ENCODE results near the gene USHBP1. TPM values are rescaled to one million over a fixed set of nuclear protein-coding genes. Genes with fewer than 3 reads are reported as not detected.

USHBP1 gene
- total and polyA plus RNA-seq, 2 experiments from 2014 or later, result not detected

- H3K27ac ChIP-seq, result no peak overlapping the region
- H3K4me1 ChIP-seq (ENCODE audit: insufficient read depth), result no peaks in the 10 kb centered on the region
- H3K79me2 ChIP-seq (ENCODE audit: insufficient read depth), result no peaks in the 10 kb centered on the region
- H3K9me2 ChIP-seq (ENCODE audit: insufficient read depth), result no peaks in the 10 kb centered on the region
- in situ Hi-C loops (cut with MboI), result no loop called here
- no peaks in the 10 kb centered on the region for H3K9me3 ChIP-seq (ENCODE audit: low read depth)
- H3K36me3 ChIP-seq (ENCODE audit: low read depth), result no peaks in the 10 kb centered on the region
- no peaks in the 10 kb centered on the region for H3K27me3 ChIP-seq (replicated peaks; ENCODE audit: insufficient read depth)
- no peak for DNase-seq
- no peak overlapping the region for H3K4me3 ChIP-seq
- H3K9ac ChIP-seq, result no peak overlapping the region
- H4K20me1 ChIP-seq (ENCODE audit: insufficient read depth), result no peaks in the 10 kb centered on the region
- TF ChIP-seq EZH2phosphoT487 (IDR thresholded peaks at IDR 0.05; ENCODE audit: insufficient read depth, low read depth) (no peak), EZH2 (IDR thresholded peaks at IDR 0.05; ENCODE audit: insufficient read depth, poor library complexity, severe bottlenecking) (no peak)
- no peaks in the 10 kb centered on the region for H3F3A ChIP-seq (ENCODE audit: insufficient read depth)
- H2AFZ ChIP-seq, result no peak overlapping the region
- WGBS, 2 experiments (ENCODE audit: low coverage in 1 of 2, low lambda C conversion rate in 2 of 2, missing lambda C conversion rate in 2 of 2), result 55 to 61% methylated on average over 3 of the region's 3 CpGs
- no peak overlapping the region for H3K4me2 ChIP-seq (ENCODE audit: unreplicated experiment)
These were observed 8.4 kb downstream of the USHBP1 start for GRCh38 chr19:17256130-17256529.

- Histone ChIP-seq H3K4me3 (no peak overlapping the region), H3K27me3 (replicated peaks; ENCODE audit: insufficient read depth) (no peaks in the 10 kb centered on the region), H3F3A (ENCODE audit: insufficient read depth) (no peaks in the 10 kb centered on the region), H2AFZ (no peak overlapping the region), H3K4me2 (ENCODE audit: unreplicated experiment) (no peak overlapping the region), H4K20me1 (ENCODE audit: insufficient read depth) (no peaks in the 10 kb centered on the region), H3K27ac (no peak overlapping the region), H3K79me2 (ENCODE audit: insufficient read depth) (no peaks in the 10 kb centered on the region), H3K9me3 (ENCODE audit: low read depth) (no peaks in the 10 kb centered on the region), H3K36me3 (ENCODE audit: low read depth) (no peaks in the 10 kb centered on the region), H3K4me1 (ENCODE audit: insufficient read depth) (no peaks in the 10 kb centered on the region), H3K9me2 (ENCODE audit: insufficient read depth) (no peaks in the 10 kb centered on the region), H3K9ac (no peak overlapping the region)
- in situ Hi-C loops (cut with MboI), result no loop called here
- TF ChIP-seq EZH2 (IDR thresholded peaks at IDR 0.05; ENCODE audit: insufficient read depth, poor library complexity, severe bottlenecking), result no peak
- TF ChIP-seq EZH2phosphoT487 (IDR thresholded peaks at IDR 0.05; ENCODE audit: insufficient read depth, low read depth), result no peak
- WGBS, 2 experiments (ENCODE audit: low coverage in 1 of 2, low lambda C conversion rate in 2 of 2, missing lambda C conversion rate in 2 of 2), result 73 to 75% methylated on average over 18 of the region's 18 CpGs
- no peak for DNase-seq
These were observed 9.4 kb downstream of the USHBP1 start for GRCh38 chr19:17255150-17255621.

- Histone ChIP-seq H3K9ac (no peak overlapping the region), H3K4me2 (ENCODE audit: unreplicated experiment) (no peak overlapping the region), H3K79me2 (ENCODE audit: insufficient read depth) (no peaks in the 10 kb centered on the region), H2AFZ (no peak overlapping the region), H4K20me1 (ENCODE audit: insufficient read depth) (no peaks in the 10 kb centered on the region), H3K36me3 (ENCODE audit: low read depth) (no peaks in the 10 kb centered on the region), H3K9me2 (ENCODE audit: insufficient read depth) (no peaks in the 10 kb centered on the region), H3K4me1 (ENCODE audit: insufficient read depth) (no peaks in the 10 kb centered on the region), H3F3A (ENCODE audit: insufficient read depth) (no peaks in the 10 kb centered on the region), H3K4me3 (no peak overlapping the region), H3K27me3 (replicated peaks; ENCODE audit: insufficient read depth) (no peaks in the 10 kb centered on the region), H3K27ac (no peak overlapping the region), H3K9me3 (ENCODE audit: low read depth) (no peaks in the 10 kb centered on the region)
- in situ Hi-C loops (cut with MboI), result no loop called here
- 68 to 77% methylated on average over 10 of the region's 10 CpGs for WGBS, 2 experiments (ENCODE audit: low coverage in 1 of 2, low lambda C conversion rate in 2 of 2, missing lambda C conversion rate in 2 of 2)
- DNase-seq, result no peak
- TF ChIP-seq EZH2phosphoT487 (IDR thresholded peaks at IDR 0.05; ENCODE audit: insufficient read depth, low read depth) (no peak), EZH2 (IDR thresholded peaks at IDR 0.05; ENCODE audit: insufficient read depth, poor library complexity, severe bottlenecking) (no peak)
These were observed 9.9 kb downstream of the USHBP1 start for GRCh38 chr19:17254636-17255035.

GRCh38 chr19:17249887-17250548 is 14.5 kb downstream of the USHBP1 start:
- Histone ChIP-seq H3K27me3 (replicated peaks; ENCODE audit: insufficient read depth) (no peaks in the 10 kb centered on the region), H3K9ac (no peak overlapping the region), H3K4me1 (ENCODE audit: insufficient read depth) (peaks cover 10% of the 10 kb centered on the region), H3K9me2 (ENCODE audit: insufficient read depth) (no peaks in the 10 kb centered on the region), H3K79me2 (ENCODE audit: insufficient read depth) (peaks cover 1% of the 10 kb centered on the region; the same call in 1 of the 2 replicates), H3F3A (ENCODE audit: insufficient read depth) (no peaks in the 10 kb centered on the region), H4K20me1 (ENCODE audit: insufficient read depth) (no peaks in the 10 kb centered on the region), H3K36me3 (ENCODE audit: low read depth) (no peaks in the 10 kb centered on the region), H3K4me3 (no peak overlapping the region), H3K4me2 (ENCODE audit: unreplicated experiment) (no peak overlapping the region), H3K9me3 (ENCODE audit: low read depth) (no peaks in the 10 kb centered on the region), H3K27ac (no peak overlapping the region), H2AFZ (no peak overlapping the region)
- in situ Hi-C loops (cut with MboI), result no loop called here
- TF ChIP-seq EZH2phosphoT487 (IDR thresholded peaks at IDR 0.05; ENCODE audit: insufficient read depth, low read depth), result no peak
- no peak for TF ChIP-seq EZH2 (IDR thresholded peaks at IDR 0.05; ENCODE audit: insufficient read depth, poor library complexity, severe bottlenecking)
- no peak for DNase-seq
- 84 to 85% methylated on average over 14 of the region's 15 CpGs for WGBS, 2 experiments (ENCODE audit: low coverage in 1 of 2, low lambda C conversion rate in 2 of 2, missing lambda C conversion rate in 2 of 2)
